NCI-H2029 (cell line): ENCODE measurements around the gene DCTD.

ENCODE experiments used
- DNase-seq: peaks from one replicate; lab custom pipeline; 2025; lab: John Stamatoyannopoulos, UW

DCTD gene

DNA sequence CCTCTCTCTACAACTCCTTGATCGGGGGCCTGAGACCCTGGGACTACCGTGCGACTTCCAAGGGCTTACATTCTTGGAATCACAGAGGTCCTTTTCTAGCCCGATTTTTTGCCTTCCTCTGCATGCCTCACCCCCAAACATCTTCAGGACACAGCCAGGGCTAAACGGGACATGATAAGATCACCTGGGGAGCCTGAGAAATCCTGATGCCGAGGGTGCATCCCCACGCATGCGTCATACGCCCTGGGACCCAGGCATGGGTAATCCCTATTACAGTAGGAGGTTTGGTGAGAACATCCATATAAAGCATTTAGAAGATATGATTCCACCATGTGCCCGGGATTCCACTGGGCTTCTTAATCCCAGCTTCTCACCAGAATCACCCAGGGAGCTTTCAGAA lies 77.1 kb downstream of the DCTD start:
- DNase-seq = no peak
